CD14-positive monocyte (primary cell): ENCODE measurements around the gene PHACTR4. TPM values are rescaled to one million over a fixed set of nuclear protein-coding genes. Genes with fewer than 3 reads are reported as not detected.

Source experiments
- DNase-seq, 3 donors: peaks; one replicate each; pipeline ENCODE4 v3.0.0-alpha.2; 2011 to 2022
- H2AFZ ChIP-seq: 2 replicates; pipeline ENCODE4 v1.6.0; 2012; ENCODE audit warnings: mild to moderate bottlenecking, low read depth, low read length, inconsistent platforms; ENCODE audit not compliant: insufficient read depth, poor library complexity, severe bottlenecking
- H3K27ac ChIP-seq, 2 donors: 1 replicate in 1 of 2; 2 replicates in 1 of 2; pipeline ENCODE4 v1.5.1; 2012 to 2013; ENCODE audit warnings: low read length in 2 of 2, control low read depth in 1 of 2, inconsistent platforms in 1 of 2, low read depth in 1 of 2, mild to moderate bottlenecking in 1 of 2
- H3K27me3 ChIP-seq, 2 donors: one replicate each; pipeline versions ENCODE4 v1.6.0 to v1.6.1; 2011 to 2013; ENCODE audit warnings: low read length in 2 of 2; ENCODE audit not compliant: control insufficient read depth in 2 of 2, insufficient read depth in 2 of 2
- H3K36me3 ChIP-seq, 2 donors: replicated peaks in 1 of 2; 1 replicate in 1 of 2; 2 replicates in 1 of 2; pipeline versions ENCODE4 v1.5.1 to v1.6.1; 2012 to 2013; ENCODE audit warnings: low read length in 2 of 2, control low read depth in 1 of 2, inconsistent platforms in 1 of 2, mild to moderate bottlenecking in 1 of 2; ENCODE audit not compliant: insufficient read depth in 2 of 2, control insufficient read depth in 1 of 2
- H3K4me1 ChIP-seq, 2 donors: 1 replicate in 1 of 2; 2 replicates in 1 of 2; pipeline versions ENCODE4 v1.5.1 to v1.6.1; 2012 to 2013; ENCODE audit warnings: low read length in 2 of 2, control low read depth in 1 of 2, inconsistent platforms in 1 of 2, mild to moderate bottlenecking in 1 of 2, moderate library complexity in 1 of 2; ENCODE audit not compliant: insufficient read depth in 2 of 2, control insufficient read depth in 1 of 2
- H3K4me2 ChIP-seq: replicated peaks from 2 replicates; pipeline ENCODE3; 2012; ENCODE audit warnings: low read length, moderate library complexity, mild to moderate bottlenecking; ENCODE audit not compliant: poor library complexity, severe bottlenecking; ENCODE audit errors: extremely low read depth
- H3K4me3 ChIP-seq, 3 experiments: fragments of 200-600 bp in 1 of 3; sonication (generic) in 1 of 3; replicated peaks in 1 of 3; 1 replicate in 2 of 3; 2 replicates in 1 of 3; pipeline ENCODE4 v1.5.1; 2011 to 2013; ENCODE audit warnings: low read length in 3 of 3, mild to moderate bottlenecking in 3 of 3, control low read depth in 2 of 3, low read depth in 2 of 3, inconsistent platforms in 1 of 3, moderate library complexity in 1 of 3
- H3K79me2 ChIP-seq: 2 replicates; pipeline ENCODE4 v1.6.0; 2012; ENCODE audit warnings: mild to moderate bottlenecking, control low read depth, inconsistent platforms, low read length, moderate library complexity; ENCODE audit not compliant: insufficient read depth
- H3K9ac ChIP-seq: 2 replicates; pipeline ENCODE4 v1.6.0; 2017; ENCODE audit warnings: low read length, mild to moderate bottlenecking; ENCODE audit not compliant: insufficient read depth, poor library complexity, severe bottlenecking
- H3K9me3 ChIP-seq, 2 donors: replicated peaks in 1 of 2; 1 replicate in 1 of 2; 2 replicates in 1 of 2; pipeline versions ENCODE4 v1.5.1 to v1.6.1; 2012 to 2013; ENCODE audit warnings: low read length in 2 of 2, control low read depth in 1 of 2; ENCODE audit not compliant: control insufficient read depth in 1 of 2, insufficient read depth in 1 of 2
- H4K20me1 ChIP-seq: 2 replicates; pipeline ENCODE4 v1.6.0; 2012; ENCODE audit warnings: mild to moderate bottlenecking, low read length, control low read depth, moderate library complexity; ENCODE audit not compliant: insufficient read depth
- H3K27ac Mint-ChIP-seq, 7 donors: one replicate each; pipeline ENCODE4 v1.8.0; 2020; ENCODE audit warnings: mild to moderate bottlenecking in 7 of 7, mixed read lengths in 7 of 7, moderate library complexity in 6 of 7, inconsistent platforms in 2 of 7
- H3K27me3 Mint-ChIP-seq, 3 donors: one replicate each; pipeline ENCODE4 v1.8.0; 2021 to 2022; ENCODE audit warnings: low read depth in 3 of 3, mild to moderate bottlenecking in 3 of 3, mixed read lengths in 3 of 3, moderate library complexity in 3 of 3, inconsistent platforms in 1 of 3
- H3K36me3 Mint-ChIP-seq, 2 donors: one replicate each; pipeline ENCODE4 v1.8.0; 2020; ENCODE audit warnings: mixed read lengths in 2 of 2, inconsistent platforms in 1 of 2, mild to moderate bottlenecking in 1 of 2
- H3K4me1 Mint-ChIP-seq: one replicate; pipeline ENCODE4 v1.8.0; 2020; ENCODE audit warnings: mild to moderate bottlenecking, mixed read lengths
- H3K4me3 Mint-ChIP-seq, 2 donors: one replicate each; pipeline ENCODE4 v1.8.0; 2020; ENCODE audit warnings: mild to moderate bottlenecking in 2 of 2, mixed read lengths in 2 of 2, moderate library complexity in 1 of 2
- H3K9me3 Mint-ChIP-seq, 7 donors: one replicate each; pipeline ENCODE4 v1.8.0; 2020 to 2022; ENCODE audit warnings: mixed read lengths in 7 of 7, mild to moderate bottlenecking in 6 of 7, moderate library complexity in 6 of 7, inconsistent platforms in 2 of 7
- CTCF ChIP-seq: fragments of 200-600 bp; IDR thresholded peaks from one replicate; pipeline ENCODE4 v1.8.0; 2022; ENCODE audit warnings: antibody characterized with exemption, mild to moderate bottlenecking
- WGBS: methylation state at CpG from one replicate; pipeline ENCODE4 v1.1.5; 2013; ENCODE audit warnings: missing lambda C conversion rate; ENCODE audit not compliant: insufficient coverage; 5-methylcytosine and 5-hydroxymethylcytosine counted together
- intact Hi-C, 2 donors: fragments of 100-400 bp; cut with micrococcal nuclease; formaldehyde crosslinking; loops; one replicate each; pipeline versions ENCODE4 v1.15.0 to v1.15.1; 2023
- polyA plus RNA-seq, 3 donors: library from polyadenylated mRNA; depleted of rRNA in 1 of 3; unstranded in 2 of 3; stranded (reverse) in 1 of 3; fragments of 300-500 nt in 2 of 3; fragments of >200 nt in 1 of 3; fragmentation: Illumina TruSeq in 2 of 3; gene quantifications; 1 replicate in 2 of 3; 2 replicates in 1 of 3; pipeline ENCODE4 v1.2.3, GENCODE V29; 2012 to 2021

Gene PHACTR4
- polyA plus RNA-seq, 3 donors, result 2.9 to 9.7 (median 2.9) TPM

DNA sequence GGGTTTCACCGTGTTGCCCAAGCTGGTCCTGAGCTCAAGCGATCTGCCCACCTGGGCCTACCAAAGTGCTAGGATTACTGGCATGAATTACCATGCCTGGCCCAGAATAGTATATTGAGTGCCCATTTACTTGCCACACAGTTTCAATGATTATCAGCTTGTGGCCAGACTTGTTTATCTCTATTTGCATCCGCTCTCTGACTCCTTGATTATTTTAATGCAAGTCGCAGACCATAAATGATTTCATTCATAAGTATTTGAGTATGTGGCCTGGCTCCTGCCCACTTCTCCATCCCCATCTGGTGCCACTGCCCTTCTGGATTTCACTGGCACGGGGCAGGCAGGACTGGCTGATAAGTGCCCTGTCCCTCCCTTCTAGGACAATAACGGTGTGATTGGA is 165.1 kb downstream of the PHACTR4 start:
- WGBS, result 100% methylated on average over 4 of the region's 6 CpGs
- no peak for TF ChIP-seq CTCF
- peaks cover 59 to 77% of the 10 kb centered on the region in 2 donors for H3K36me3 Mint-ChIP-seq
- Histone ChIP-seq H3K36me3 (peaks cover 55 to 75% of the 10 kb centered on the region in 2 donors), H3K4me2 (no peak overlapping the region), H3K79me2 (peaks cover 7% of the 10 kb centered on the region), H2AFZ (no peak overlapping the region), H3K4me1 (no peaks in the 10 kb centered on the region), H4K20me1 (no peaks in the 10 kb centered on the region), H3K27ac (no peak overlapping the region), H3K4me3 (no peak overlapping the region), H3K9ac (no peak overlapping the region), H3K9me3 (no peaks in the 10 kb centered on the region), H3K27me3 (no peaks in the 10 kb centered on the region)
- H3K4me1 Mint-ChIP-seq, result no peaks in the 10 kb centered on the region
- no peak for DNase-seq
- no peak overlapping the region for H3K4me3 Mint-ChIP-seq
- H3K27ac Mint-ChIP-seq, result no peak overlapping the region
- H3K9me3 Mint-ChIP-seq, result peaks cover 0 to 3% (median 0%) of the 10 kb centered on the region in 7 donors
- intact Hi-C loops, result no loop called here
- peaks cover 0 to 6% (median 0%) of the 10 kb centered on the region in 3 donors for H3K27me3 Mint-ChIP-seq

GRCh38 chr1:28535180-28535579 is 165.6 kb downstream of the PHACTR4 start:
- Histone ChIP-seq H3K4me1 (no peaks in the 10 kb centered on the region), H4K20me1 (no peaks in the 10 kb centered on the region), H3K9me3 (no peaks in the 10 kb centered on the region), H3K36me3 (peaks cover 51 to 70% of the 10 kb centered on the region in 2 donors), H3K27me3 (no peaks in the 10 kb centered on the region), H3K79me2 (peaks cover 2% of the 10 kb centered on the region), H3K9ac (no peak overlapping the region), H2AFZ (no peak overlapping the region), H3K4me3 (no peak overlapping the region), H3K27ac (no peak overlapping the region), H3K4me2 (no peak overlapping the region)
- H3K27ac Mint-ChIP-seq, result peak overlapping the region in 1 of 7 donors; percentile 16
- peaks cover 0 to 3% (median 0%) of the 10 kb centered on the region in 7 donors for H3K9me3 Mint-ChIP-seq
- no peaks in the 10 kb centered on the region for H3K4me1 Mint-ChIP-seq
- peaks cover 57 to 72% of the 10 kb centered on the region in 2 donors for H3K36me3 Mint-ChIP-seq
- TF ChIP-seq CTCF, result no peak
- no peak overlapping the region for H3K4me3 Mint-ChIP-seq
- peaks cover 0 to 6% (median 0%) of the 10 kb centered on the region in 3 donors for H3K27me3 Mint-ChIP-seq
- intact Hi-C loops, result no loop called here
- WGBS, result 94% methylated on average over 5 of the region's 6 CpGs
- DNase-seq, result no peak
